Measurements from ENCODE around the gene SLC22A23.
A peak's percentile ranks its signal among the peaks of the same experiment; 100 is the strongest.

Gene SLC22A23

DNA sequence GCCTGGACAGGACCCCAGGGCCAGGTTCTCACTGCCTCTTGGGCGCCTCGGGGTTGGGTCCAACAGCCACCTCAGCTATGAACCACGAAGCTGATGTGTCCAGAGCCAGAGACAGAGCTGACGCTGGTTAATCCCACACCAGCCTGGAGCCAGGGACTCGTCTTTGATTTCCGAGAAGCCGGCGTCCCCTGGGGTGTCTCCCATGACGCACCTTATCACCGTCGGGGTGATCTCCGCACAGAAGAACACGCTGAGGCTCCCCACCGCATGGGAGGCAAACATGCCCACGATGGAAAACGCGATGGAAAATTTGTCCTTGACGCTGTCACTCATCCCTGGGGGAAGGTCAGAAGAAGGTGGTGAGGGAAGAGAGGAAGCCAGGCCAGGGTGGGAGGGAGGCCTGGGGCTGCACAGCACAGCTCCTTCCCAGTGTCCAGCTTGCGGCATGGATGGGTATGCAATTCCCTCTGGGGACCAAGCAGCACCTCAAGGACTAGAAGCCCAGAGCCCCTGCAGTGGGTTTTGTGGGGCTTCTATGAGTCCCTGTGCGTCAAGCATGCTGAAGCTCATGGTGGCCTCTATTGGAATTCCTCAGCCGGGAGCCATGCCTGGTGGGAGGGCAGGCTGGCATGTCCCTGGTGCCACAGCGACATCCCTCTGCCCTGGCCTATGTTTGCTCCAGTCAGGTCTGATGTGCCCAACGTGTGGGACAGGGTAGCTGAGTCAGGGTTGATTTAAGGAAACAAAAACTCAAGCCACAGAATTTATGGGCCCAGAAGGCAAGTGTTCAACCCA is 173.0 kb downstream of the SLC22A23 start:
- peak in 3 of 10 donors; percentile 9 to 77 (median 60) for DNase-seq
- intact Hi-C loops (cut with DNase I), result loop anchor here (5.0 kb wide), 1 partner anchor 173 kb away; the partner anchor contains the start of gene SLC22A23

DNA sequence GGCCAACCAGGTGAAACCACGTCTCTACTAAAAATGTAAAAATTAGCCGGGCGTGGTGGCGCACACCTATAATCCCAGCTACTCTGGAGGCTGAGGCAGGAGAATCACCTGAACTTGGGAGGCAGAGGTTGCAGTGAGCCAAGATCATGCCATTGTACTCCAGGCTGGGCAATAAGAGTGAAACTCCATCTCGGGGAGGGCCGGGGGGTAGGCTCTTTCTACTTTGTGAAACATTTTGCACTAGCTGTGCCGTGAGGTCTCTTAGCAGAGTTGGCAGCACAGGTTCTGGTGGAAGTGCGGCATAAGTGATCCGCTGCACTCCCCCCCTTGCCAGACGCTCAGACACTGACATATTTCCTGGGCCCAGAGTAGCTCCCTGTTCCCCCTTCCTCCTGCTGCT is 173.6 kb downstream of the SLC22A23 start:
- intact Hi-C loops (cut with DNase I), result loop anchor here (5.0 kb wide), 1 partner anchor 174 kb away; the partner anchor contains the start of gene SLC22A23
- DNase-seq, result peak in 1 of 10 donors; percentile 49

- intact Hi-C loops (cut with DNase I), result loop anchor here (5.0 kb wide), 1 partner anchor 175 kb away; the partner anchor contains the start of gene SLC22A23
- DNase-seq, result peak in 2 of 10 donors; percentile 7 to 77
Observed at GRCh38 chr6:3282476-3283236, 174.2 kb downstream of the SLC22A23 start.

- intact Hi-C loops (cut with DNase I), result loop anchor here (5.0 kb wide), 1 partner anchor 175 kb away; the partner anchor contains the start of gene SLC22A23
- DNase-seq, result peak in 4 of 10 donors; percentile 8 to 81 (median 46)
Observed at GRCh38 chr6:3281631-3282475, 175.0 kb downstream of the SLC22A23 start.

- intact Hi-C loops (cut with DNase I), result loop anchor here (5.0 kb wide), 1 partner anchor 176 kb away; the partner anchor contains the start of gene SLC22A23
- peak in 3 of 10 donors; percentile 6 to 68 (median 67) for DNase-seq
Observed at GRCh38 chr6:3280866-3281465, 175.9 kb downstream of the SLC22A23 start.

DNA sequence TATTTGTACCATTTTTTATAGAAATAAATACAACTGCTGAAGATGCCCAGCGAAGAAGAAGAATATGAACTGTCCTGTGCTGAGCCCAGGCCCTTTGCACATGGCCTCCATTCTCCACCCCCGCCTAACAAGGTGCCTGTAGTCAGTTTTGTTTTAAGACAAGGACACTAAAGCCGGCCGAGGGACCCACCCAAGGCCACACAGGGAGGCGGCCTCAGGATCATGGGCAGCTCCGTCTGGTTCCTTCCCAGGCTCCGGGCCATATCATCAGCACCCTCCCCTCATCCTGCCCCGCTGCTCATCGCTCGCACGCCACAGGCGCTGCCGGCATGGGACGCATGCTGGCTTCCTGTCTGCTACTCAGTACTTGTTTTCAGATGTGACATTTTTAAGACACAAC is 176.8 kb downstream of the SLC22A23 start:
- peak in 3 of 10 donors; percentile 8 to 74 (median 49) for DNase-seq
- intact Hi-C loops (cut with DNase I), result loop anchor here (5.0 kb wide), 1 partner anchor 177 kb away; the partner anchor contains the start of gene SLC22A23

DNA sequence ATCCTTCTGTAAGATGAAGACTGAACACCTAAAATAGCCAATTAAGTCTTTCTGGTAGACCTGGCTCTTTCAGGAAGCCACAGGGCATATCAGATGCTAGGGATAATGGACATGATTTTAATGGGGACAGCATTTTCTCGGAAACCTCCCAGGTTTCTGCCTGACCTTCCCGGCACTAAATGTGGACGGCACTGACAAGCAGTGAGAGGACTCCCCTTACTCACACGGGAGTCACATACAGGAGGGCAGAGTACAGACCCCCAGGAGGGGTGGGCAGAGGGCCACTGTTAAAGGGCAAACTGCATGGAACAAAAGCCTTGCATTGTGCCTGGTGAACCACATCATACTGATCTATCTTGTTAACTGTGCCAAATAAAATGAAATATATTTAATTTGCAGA is 178.2 kb downstream of the SLC22A23 start:
- DNase-seq, result peak in 2 of 10 donors; percentile 6 to 16
- intact Hi-C loops (cut with DNase I), result loop anchor here (1.0 to 10.0 kb wide), 2 partner anchors 454 to 716 kb away; no protein-coding TSS in a partner anchor

- intact Hi-C loops (cut with DNase I), result loop anchor here (10.0 kb wide), 1 partner anchor 717 kb away; no protein-coding TSS in a partner anchor
- peak in 3 of 10 donors; percentile 10 to 83 (median 81) for DNase-seq
Observed at GRCh38 chr6:3277851-3278416, 178.9 kb downstream of the SLC22A23 start.

DNA sequence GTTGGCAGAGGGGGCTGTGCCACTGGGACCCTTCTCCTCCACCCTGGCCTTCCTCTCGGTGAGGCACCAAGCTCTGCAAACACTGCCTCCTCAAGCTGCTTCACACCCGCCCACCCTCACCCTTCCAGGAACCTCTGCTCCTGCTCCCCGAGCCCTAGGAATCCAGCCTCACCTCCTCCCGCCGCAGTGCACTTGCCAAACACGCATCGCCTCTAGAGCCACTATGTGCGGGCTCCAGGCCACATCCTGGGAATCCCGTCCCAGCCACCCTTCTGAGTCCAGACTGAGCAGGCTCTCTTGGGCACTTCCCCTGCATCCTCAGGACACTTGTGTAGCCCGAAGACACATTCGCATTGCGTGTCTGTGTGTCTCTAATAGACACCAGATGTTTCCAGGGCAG is 179.6 kb downstream of the SLC22A23 start:
- DNase-seq, result peak in 1 of 10 donors; percentile 72
- intact Hi-C loops (cut with DNase I), result loop anchor here (10.0 kb wide), 1 partner anchor 718 kb away; no protein-coding TSS in a partner anchor

DNA sequence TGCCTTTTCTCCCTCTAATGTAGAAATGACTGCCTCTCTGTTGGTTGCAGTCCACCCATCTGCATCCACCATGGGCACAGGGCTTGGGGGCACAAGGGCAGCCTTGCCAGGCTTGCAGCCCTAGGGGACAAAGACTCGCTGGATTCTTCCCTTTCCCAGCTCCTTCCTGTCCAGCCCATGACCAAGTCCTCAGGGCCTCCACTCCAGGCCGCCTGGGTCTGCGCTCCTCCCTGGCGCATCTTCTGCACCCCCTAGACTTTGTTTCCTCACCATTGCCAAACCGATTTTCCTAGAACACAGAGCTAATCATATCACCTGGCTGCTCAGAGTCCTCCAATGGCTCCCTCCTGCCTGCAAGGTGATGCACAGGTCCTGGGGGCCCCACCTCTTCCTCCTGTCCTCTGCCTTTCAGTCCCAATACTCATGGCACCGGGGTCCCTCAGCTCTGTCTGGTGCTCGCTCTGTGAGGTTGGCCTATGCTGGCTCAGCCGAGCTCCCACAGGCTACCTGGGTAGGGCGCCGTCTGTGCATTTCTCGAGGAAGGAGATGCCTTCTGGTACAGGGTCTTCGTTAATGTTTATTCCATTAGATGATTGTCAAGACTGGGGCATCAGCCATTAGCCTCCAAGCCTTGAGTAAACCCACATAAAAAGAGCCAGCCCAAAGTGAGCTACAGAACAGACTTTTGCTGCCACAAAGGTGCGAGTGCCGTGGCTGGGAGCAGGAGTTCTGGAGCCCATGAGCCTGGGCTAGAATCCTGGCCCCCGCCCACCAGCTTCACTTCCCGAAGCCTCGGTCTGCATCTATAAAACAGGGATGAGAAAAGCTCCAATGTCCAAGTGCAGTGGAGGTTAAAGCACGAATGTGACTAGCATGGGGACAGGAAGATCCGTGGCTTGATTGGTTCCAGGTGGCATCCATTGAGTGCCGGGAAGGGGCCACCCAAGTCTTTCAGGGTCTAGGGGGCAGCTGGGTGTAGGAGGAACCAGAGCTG is 180.4 kb downstream of the SLC22A23 start:
- intact Hi-C loops (cut with DNase I), result loop anchor here (10.0 kb wide), 1 partner anchor 718 kb away; no protein-coding TSS in a partner anchor
- DNase-seq, result peak in 2 of 10 donors; percentile 51 to 81

- peak in 1 of 10 donors; percentile 67 for DNase-seq
- intact Hi-C loops (cut with DNase I), result loop anchor here (10.0 kb wide), 1 partner anchor 721 kb away; no protein-coding TSS in a partner anchor
Observed at GRCh38 chr6:3273707-3274521, 182.9 kb downstream of the SLC22A23 start.

GRCh38 chr6:3272911-3273547 is 183.8 kb downstream of the SLC22A23 start:
- peak in 2 of 10 donors; percentile 65 to 74 for DNase-seq
- intact Hi-C loops (cut with DNase I), result loop anchor here (10.0 kb wide), 1 partner anchor 722 kb away; no protein-coding TSS in a partner anchor

DNA sequence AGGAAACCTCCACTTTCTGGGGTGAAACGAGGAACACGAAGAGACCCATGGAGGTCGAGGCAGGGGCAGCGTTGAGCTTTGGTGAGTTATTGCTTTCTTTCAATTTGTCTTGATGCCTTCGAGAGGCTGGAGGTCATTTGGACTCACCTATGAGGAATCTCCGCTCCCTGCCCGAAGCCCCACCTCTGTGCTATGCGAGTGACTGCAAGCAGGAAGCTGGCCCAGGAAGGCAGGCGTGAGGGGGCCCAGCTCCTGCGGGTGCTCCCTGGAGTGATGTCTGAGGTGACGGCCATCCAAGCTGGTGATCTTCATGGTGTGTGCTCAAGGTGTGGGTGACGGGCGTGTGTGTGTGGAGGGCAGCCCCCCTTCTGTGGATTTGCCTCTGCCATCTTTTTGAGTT is 185.1 kb downstream of the SLC22A23 start:
- intact Hi-C loops (cut with DNase I), result loop anchor here (10.0 kb wide), 1 partner anchor 723 kb away; no protein-coding TSS in a partner anchor
- peak in 2 of 10 donors; percentile 70 for DNase-seq

DNA sequence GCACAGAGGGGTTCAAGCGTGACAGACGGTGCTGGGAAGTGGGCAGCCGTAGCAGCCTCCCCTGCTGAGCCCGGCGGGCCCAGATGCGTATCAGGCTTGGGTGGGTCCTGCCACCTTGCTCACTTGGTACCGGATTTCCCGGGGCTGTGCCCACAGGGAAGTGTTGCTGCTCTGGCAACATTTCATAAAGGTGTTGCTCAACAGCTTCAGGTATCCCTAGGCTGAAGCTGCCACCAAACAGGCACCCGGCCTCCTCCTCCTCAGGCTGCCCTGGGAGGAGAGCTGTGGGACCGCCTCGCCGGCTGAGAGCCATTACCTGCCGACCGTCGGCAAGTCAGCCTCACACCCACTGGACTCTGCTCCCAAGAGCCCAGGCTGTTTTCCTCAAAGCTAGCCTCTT is 186.6 kb downstream of the SLC22A23 start:
- intact Hi-C loops (cut with DNase I), result loop anchor here (10.0 kb wide), 1 partner anchor 725 kb away; no protein-coding TSS in a partner anchor
- DNase-seq, result peak in 2 of 10 donors; percentile 52 to 56

DNA sequence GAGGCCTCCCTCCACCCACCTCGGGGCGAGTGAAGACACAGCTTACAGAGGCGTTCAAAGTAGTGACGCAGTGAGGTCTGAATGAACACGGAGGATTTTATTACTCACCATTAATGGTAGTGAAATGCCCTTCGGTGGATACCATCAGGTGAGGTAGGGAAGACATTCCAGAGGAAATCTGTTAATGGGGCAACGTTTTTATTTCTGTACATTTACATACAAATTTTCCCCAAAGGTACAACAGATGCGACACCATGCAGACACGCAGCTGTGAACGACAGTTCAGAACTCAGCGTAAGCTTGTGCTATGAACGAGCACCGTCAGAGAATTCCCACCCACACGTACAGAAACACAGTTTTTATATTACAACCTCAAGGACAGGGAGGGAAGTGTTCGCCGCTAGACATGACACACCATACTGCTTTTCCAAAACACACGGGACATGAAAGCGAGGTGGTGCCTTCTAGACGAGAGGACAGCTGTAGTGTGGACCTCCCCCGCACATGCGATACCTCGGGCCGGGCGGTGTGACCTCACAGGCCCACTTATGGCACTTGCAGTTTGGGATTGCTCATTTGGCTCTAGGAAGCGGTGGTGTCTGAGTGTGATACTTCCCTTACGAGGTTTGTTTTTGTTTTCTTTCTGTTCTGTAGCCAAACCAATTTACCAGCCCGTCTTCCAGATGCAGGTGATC is 187.4 kb downstream of the SLC22A23 start:
- intact Hi-C loops (cut with DNase I), result no loop called here
- DNase-seq, result peak in 5 of 10 donors; percentile 44 to 91 (median 87)

Measured in posterior cingulate gyrus (tissue), 11 donors.